Measurements from ENCODE around the gene CCDC30.

- no peak for TF ChIP-seq CTCF (IDR thresholded peaks at IDR 0.05)
- no peak for TF ChIP-seq EP300 (IDR thresholded peaks at IDR 0.05)
Observed at GRCh38 chr1:42620307-42620706, 157.2 kb downstream of the CCDC30 start.
